HepG2 (cell line): ENCODE measurements around the gene PKMYT1. TPM values are rescaled to one million over a fixed set of nuclear protein-coding genes. Genes with fewer than 3 reads are reported as not detected.

ENCODE experiments used
- ATF7-NPFF ChIP-seq: sonication (generic); formaldehyde crosslinking; IDR thresholded peaks from 2 replicates; pipeline ENCODE4 v1.8.1; 2023; ENCODE audit warnings: mild to moderate bottlenecking, low read depth, missing genetic modification reagents, moderate library complexity
- DNMT1 ChIP-seq: sonication (generic); formaldehyde crosslinking; IDR thresholded peaks from 2 replicates; pipeline ENCODE4 v1.5.1; 2020; ENCODE audit warnings: mild to moderate bottlenecking, missing genetic modification reagents
- DR1 ChIP-seq: sonication (generic); formaldehyde crosslinking; IDR thresholded peaks from 2 replicates; pipeline ENCODE4 v1.8.0; 2021; ENCODE audit warnings: mild to moderate bottlenecking, missing genetic modification reagents, inconsistent platforms
- RORA ChIP-seq: sonication (generic); formaldehyde crosslinking; IDR thresholded peaks from 2 replicates; pipeline ENCODE4 v1.5.0; 2020; ENCODE audit warnings: mild to moderate bottlenecking, missing genetic modification reagents, moderate library complexity
- SP1 ChIP-seq, 2 experiments: fragments of 450-650 bp in 1 of 2; sonication (generic) in 1 of 2; formaldehyde crosslinking in 1 of 2; IDR thresholded peaks; 2 replicates each; pipeline versions ENCODE4 v1.4.0 to v1.6.1; 2016 to 2020; ENCODE audit warnings: missing genetic modification reagents in 1 of 2
- ZNF101 ChIP-seq: sonication (generic); formaldehyde crosslinking; IDR thresholded peaks from 2 replicates; pipeline ENCODE4 v1.4.0; 2020; ENCODE audit warnings: mild to moderate bottlenecking, low read depth, missing genetic modification reagents, borderline replicate concordance
- ZNF136 ChIP-seq: sonication (generic); formaldehyde crosslinking; IDR thresholded peaks from 2 replicates; pipeline ENCODE4 v1.8.1; 2022; ENCODE audit warnings: low read depth, mild to moderate bottlenecking, moderate library complexity, missing genetic modification reagents
- ZNF451 ChIP-seq: sonication (generic); formaldehyde crosslinking; IDR thresholded peaks from 2 replicates; pipeline ENCODE4 v1.5.0; 2020; ENCODE audit warnings: mild to moderate bottlenecking, missing genetic modification reagents
- ZNF709 ChIP-seq: sonication (generic); formaldehyde crosslinking; IDR thresholded peaks from 2 replicates; pipeline ENCODE4 v1.5.0; 2020; ENCODE audit warnings: mild to moderate bottlenecking, missing genetic modification reagents
- ZNF761 ChIP-seq: sonication (generic); formaldehyde crosslinking; conservative IDR thresholded peaks from 2 replicates; pipeline ENCODE4 v1.4.0; 2020; ENCODE audit warnings: mild to moderate bottlenecking, missing genetic modification reagents
- polyA plus RNA-seq, 8 experiments: library from polyadenylated mRNA; depleted of rRNA in 3 of 8; stranded (reverse) in 7 of 8; unstranded in 1 of 8; fragments of >200 nt; fragmentation: Illumina TruSeq in 4 of 8; extraction: Trizol in 4 of 8; gene quantifications; 2 replicates each; pipeline versions ENCODE4 v1.2.1 to v1.2.3, GENCODE V29; 2011 to 2016; ENCODE audit warnings: low read depth in 4 of 8, missing spikeins in 1 of 8, mixed read lengths in 1 of 8; ENCODE audit not compliant: insufficient read depth in 1 of 8
- total RNA-seq, 5 experiments: library from RNA; depleted of rRNA; stranded (reverse); fragments of >200 nt; fragmentation: Illumina TruSeq; extraction: Trizol; gene quantifications; 2 replicates each; pipeline ENCODE4 v1.2.3, GENCODE V29; 2016; ENCODE audit warnings: low read depth in 1 of 5
- TF ChIP-seq, protein P1 (sequence below): sonication (generic); formaldehyde crosslinking; IDR thresholded peaks from 2 replicates; pipeline ENCODE4 v1.5.1; 2020; ENCODE audit warnings: missing genetic modification reagents, mild to moderate bottlenecking, borderline replicate concordance
- TF ChIP-seq, protein P2 (sequence below): fragments of 450-650 bp; IDR thresholded peaks from 2 replicates; pipeline ENCODE4 v1.6.1; 2017
- TF ChIP-seq, protein P3 (sequence below): sonication (generic); formaldehyde crosslinking; IDR thresholded peaks from 2 replicates; pipeline ENCODE4 v1.4.0; 2020; ENCODE audit warnings: missing genetic modification reagents
- TF ChIP-seq, protein P4 (sequence below): sonication (generic); formaldehyde crosslinking; IDR thresholded peaks from 2 replicates; pipeline ENCODE4 v1.8.0; 2022; ENCODE audit warnings: low read depth, missing genetic modification reagents
- TF ChIP-seq, protein P5 (sequence below), 2 experiments: sonication (generic) in 1 of 2; formaldehyde crosslinking in 1 of 2; IDR thresholded peaks; 2 replicates each; pipeline versions ENCODE4 v1.4.0 to v1.6.1; 2018 to 2020; ENCODE audit warnings: missing genetic modification reagents in 2 of 2, borderline replicate concordance in 1 of 2, low read depth in 1 of 2, mild to moderate bottlenecking in 1 of 2, missing biosample characterization in 1 of 2

The PKMYT1 gene
- total and polyA plus RNA-seq, 2 of the 13 experiments (the other 11 are each of a cell fraction or from before 2014, with no cell fraction given) = 7.0 to 27.8 TPM

DNA sequence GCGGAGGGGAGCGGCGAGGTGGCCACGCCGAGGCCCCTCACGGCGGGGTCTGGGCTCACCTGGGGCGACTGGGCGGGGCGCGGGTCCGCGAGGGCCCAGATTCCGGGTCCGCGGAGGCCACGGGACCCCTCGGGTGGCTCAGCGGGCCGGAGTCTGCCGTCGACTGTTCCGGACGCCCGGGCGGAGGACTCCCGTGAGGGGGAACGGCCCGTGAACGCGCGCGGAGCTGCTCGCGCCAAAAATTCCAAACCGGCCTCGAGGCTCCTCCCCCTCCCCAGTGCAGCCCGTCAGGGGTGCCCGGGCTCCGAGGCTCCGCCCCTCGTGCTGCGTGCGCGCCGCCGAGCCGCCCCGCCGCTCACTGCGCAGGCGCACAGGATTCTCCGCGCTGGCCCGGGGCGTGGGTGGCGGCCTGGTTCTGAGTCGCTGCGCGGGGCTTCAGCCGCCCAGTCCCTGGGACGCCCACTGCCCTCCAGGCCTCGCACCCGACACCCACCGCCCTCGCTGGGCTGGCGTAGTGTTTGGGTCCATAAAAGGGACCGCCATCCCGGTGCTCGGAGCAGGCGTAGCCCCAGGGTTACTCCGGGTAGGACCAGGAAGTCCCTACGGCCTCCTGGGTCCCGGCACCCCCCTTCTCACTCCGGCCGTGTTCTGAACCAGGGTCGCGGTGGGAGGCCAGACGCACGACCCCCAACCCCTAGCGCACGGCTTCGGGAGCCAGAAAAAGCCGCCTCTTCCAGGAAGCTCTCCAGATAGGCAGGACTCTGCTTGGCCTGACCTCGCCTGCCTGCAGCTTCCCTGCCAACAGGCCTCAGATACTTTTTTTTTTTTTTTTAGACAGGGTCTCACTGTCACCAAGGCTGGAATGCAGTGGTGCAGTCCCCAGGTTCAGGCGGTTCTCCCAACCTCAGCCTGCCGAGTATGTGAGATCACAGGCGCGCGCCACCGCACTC, at the start of gene PKMYT1 (continued):
- TF ChIP-seq, protein P1, sequence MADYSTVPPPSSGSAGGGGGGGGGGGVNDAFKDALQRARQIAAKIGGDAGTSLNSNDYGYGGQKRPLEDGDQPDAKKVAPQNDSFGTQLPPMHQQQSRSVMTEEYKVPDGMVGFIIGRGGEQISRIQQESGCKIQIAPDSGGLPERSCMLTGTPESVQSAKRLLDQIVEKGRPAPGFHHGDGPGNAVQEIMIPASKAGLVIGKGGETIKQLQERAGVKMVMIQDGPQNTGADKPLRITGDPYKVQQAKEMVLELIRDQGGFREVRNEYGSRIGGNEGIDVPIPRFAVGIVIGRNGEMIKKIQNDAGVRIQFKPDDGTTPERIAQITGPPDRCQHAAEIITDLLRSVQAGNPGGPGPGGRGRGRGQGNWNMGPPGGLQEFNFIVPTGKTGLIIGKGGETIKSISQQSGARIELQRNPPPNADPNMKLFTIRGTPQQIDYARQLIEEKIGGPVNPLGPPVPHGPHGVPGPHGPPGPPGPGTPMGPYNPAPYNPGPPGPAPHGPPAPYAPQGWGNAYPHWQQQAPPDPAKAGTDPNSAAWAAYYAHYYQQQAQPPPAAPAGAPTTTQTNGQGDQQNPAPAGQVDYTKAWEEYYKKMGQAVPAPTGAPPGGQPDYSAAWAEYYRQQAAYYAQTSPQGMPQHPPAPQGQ (CRISPR knock-in tag) = no peak
- TF ChIP-seq SP1 (IDR thresholded peaks at IDR 0.05) (no peak), SP1 (CRISPR knock-in tag; IDR thresholded peaks at IDR 0.05) (peak; percentile 35; the same call in 1 of the 2 replicates), RORA (CRISPR knock-in tag) (no peak), ZNF761 (CRISPR knock-in tag) (0 out of 2 replicates have a peak, but pooled peaks have one; percentile 18), DR1 (CRISPR knock-in tag) (peak; percentile 38; the same call in 1 of the 2 replicates), ZNF451 (0 out of 2 replicates have a peak, but pooled peaks have one; percentile 34), ZNF101 (CRISPR knock-in tag) (no peak), ATF7-NPFF (CRISPR knock-in tag) (peak; percentile 84), ZNF709 (CRISPR knock-in tag) (peak; percentile 48; the same call in 1 of the 2 replicates), DNMT1 (CRISPR knock-in tag) (peak; percentile 86; the same call in 1 of the 2 replicates), ZNF136 (CRISPR knock-in tag) (no peak)
- TF ChIP-seq, protein P2, sequence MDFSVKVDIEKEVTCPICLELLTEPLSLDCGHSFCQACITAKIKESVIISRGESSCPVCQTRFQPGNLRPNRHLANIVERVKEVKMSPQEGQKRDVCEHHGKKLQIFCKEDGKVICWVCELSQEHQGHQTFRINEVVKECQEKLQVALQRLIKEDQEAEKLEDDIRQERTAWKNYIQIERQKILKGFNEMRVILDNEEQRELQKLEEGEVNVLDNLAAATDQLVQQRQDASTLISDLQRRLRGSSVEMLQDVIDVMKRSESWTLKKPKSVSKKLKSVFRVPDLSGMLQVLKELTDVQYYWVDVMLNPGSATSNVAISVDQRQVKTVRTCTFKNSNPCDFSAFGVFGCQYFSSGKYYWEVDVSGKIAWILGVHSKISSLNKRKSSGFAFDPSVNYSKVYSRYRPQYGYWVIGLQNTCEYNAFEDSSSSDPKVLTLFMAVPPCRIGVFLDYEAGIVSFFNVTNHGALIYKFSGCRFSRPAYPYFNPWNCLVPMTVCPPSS = no peak
- TF ChIP-seq, protein P3, sequence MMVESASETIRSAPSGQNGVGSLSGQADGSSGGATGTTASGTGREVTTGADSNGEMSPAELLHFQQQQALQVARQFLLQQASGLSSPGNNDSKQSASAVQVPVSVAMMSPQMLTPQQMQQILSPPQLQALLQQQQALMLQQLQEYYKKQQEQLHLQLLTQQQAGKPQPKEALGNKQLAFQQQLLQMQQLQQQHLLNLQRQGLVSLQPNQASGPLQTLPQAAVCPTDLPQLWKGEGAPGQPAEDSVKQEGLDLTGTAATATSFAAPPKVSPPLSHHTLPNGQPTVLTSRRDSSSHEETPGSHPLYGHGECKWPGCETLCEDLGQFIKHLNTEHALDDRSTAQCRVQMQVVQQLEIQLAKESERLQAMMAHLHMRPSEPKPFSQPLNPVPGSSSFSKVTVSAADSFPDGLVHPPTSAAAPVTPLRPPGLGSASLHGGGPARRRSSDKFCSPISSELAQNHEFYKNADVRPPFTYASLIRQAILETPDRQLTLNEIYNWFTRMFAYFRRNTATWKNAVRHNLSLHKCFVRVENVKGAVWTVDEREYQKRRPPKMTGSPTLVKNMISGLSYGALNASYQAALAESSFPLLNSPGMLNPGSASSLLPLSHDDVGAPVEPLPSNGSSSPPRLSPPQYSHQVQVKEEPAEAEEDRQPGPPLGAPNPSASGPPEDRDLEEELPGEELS (CRISPR knock-in tag) = no peak
- TF ChIP-seq, protein P4, sequence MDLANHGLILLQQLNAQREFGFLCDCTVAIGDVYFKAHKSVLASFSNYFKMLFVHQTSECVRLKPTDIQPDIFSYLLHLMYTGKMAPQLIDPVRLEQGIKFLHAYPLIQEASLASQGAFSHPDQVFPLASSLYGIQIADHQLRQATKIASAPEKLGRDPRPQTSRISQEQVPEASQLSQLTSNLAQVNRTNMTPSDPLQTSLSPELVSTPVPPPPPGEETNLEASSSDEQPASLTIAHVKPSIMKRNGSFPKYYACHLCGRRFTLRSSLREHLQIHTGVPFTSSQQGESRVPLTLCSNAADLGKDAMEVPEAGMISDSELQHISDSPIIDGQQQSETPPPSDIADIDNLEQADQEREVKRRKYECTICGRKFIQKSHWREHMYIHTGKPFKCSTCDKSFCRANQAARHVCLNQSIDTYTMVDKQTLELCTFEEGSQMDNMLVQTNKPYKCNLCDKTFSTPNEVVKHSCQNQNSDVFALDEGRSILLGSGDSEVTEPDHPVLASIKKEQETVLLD = no peak
- TF ChIP-seq, protein P5, sequence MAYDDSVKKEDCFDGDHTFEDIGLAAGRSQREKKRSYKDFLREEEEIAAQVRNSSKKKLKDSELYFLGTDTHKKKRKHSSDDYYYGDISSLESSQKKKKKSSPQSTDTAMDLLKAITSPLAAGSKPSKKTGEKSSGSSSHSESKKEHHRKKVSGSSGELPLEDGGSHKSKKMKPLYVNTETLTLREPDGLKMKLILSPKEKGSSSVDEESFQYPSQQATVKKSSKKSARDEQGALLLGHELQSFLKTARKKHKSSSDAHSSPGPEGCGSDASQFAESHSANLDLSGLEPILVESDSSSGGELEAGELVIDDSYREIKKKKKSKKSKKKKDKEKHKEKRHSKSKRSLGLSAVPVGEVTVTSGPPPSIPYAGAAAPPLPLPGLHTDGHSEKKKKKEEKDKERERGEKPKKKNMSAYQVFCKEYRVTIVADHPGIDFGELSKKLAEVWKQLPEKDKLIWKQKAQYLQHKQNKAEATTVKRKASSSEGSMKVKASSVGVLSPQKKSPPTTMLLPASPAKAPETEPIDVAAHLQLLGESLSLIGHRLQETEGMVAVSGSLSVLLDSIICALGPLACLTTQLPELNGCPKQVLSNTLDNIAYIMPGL (CRISPR knock-in tag; IDR thresholded peaks at IDR 0.05; ENCODE audit: borderline replicate concordance in 1 of 2, low read depth in 1 of 2) = peak; percentile 45 to 76; a peak in 2 of 4 replicates
